GM19324 (cell line): ENCODE measurements around the gene GOPC.

Experiments
- ATAC-seq: cut with Tn5 transposase; IDR thresholded peaks from one replicate; pipeline ENCODE4 v1.9.1; 2021; ENCODE audit warnings: mild to moderate bottlenecking, moderate library complexity; ENCODE audit not compliant: unreplicated experiment, low FRiP score

The GOPC gene

GRCh38 chr6:117550618-117551242 is 51.6 kb downstream of the GOPC start:
- no peak for ATAC-seq

GRCh38 chr6:117550078-117550600 is 52.2 kb downstream of the GOPC start:
- no peak for ATAC-seq

GRCh38 chr6:117549611-117550010 is 52.7 kb downstream of the GOPC start:
- ATAC-seq: no peak

GRCh38 chr6:117548797-117549301 is 53.5 kb downstream of the GOPC start:
- ATAC-seq: no peak

GRCh38 chr6:117547688-117548621 is 54.4 kb downstream of the GOPC start:
- ATAC-seq: no peak

GRCh38 chr6:117546674-117547073 is 55.6 kb downstream of the GOPC start:
- ATAC-seq: no peak

- ATAC-seq: no peak
Observed at GRCh38 chr6:117545161-117545595, 57.1 kb downstream of the GOPC start.

GRCh38 chr6:117544716-117545115 is 57.6 kb downstream of the GOPC start:
- no peak for ATAC-seq

- no peak for ATAC-seq
Observed at GRCh38 chr6:117542493-117542892, 59.8 kb downstream of the GOPC start.

GRCh38 chr6:117540670-117541069 is 61.6 kb downstream of the GOPC start:
- ATAC-seq: no peak

- no peak for ATAC-seq
Observed at GRCh38 chr6:117538615-117539014, 63.7 kb downstream of the GOPC start.

- ATAC-seq: no peak
Observed at GRCh38 chr6:117536317-117536716, 66.0 kb downstream of the GOPC start.

- no peak for ATAC-seq
Observed at GRCh38 chr6:117534974-117535373, 67.3 kb downstream of the GOPC start.

- no peak for ATAC-seq
Observed at GRCh38 chr6:117533775-117534174, 68.5 kb downstream of the GOPC start.

GRCh38 chr6:117531809-117532725 is 70.2 kb downstream of the GOPC start:
- no peak for ATAC-seq

- ATAC-seq: no peak
Observed at GRCh38 chr6:117531346-117531745, 71.0 kb downstream of the GOPC start.

GRCh38 chr6:117530467-117531242 is 71.7 kb downstream of the GOPC start:
- no peak for ATAC-seq

- no peak for ATAC-seq
Observed at GRCh38 chr6:117525607-117526006, 76.7 kb downstream of the GOPC start.

- ATAC-seq: no peak
Observed at GRCh38 chr6:117521791-117522502, 80.4 kb downstream of the GOPC start.
